ENCODE measurements around the gene BAIAP2L1.

DNA sequence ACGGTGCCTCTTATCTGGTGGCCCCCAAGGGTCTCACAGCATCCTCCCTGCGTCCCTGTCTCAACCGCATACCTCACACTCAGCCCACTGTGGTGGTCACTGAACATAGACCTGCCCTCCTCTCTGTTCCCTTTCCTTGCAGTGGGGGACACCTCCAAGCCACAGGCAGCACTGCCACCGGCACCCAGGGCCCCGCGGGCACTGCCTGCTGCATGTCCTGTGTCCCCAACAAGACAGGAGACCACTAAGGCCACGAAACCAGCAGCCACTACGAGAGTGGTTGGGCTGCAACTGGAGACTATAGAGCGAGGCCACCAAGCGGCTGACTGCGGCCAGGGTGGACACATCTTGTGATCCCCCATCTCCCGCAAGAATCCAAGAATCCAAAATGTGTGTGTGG is 104.1 kb downstream of the BAIAP2L1 start:
- TF ChIP-seq POLR2AphosphoS5 (IDR thresholded peaks at IDR 0.05; ENCODE audit: low read depth, low read length) = no peak
- no peak for TF ChIP-seq POLR2A (IDR thresholded peaks at IDR 0.05; ENCODE audit: low read depth, low read length)

Data from GM12891 (cell line).